ENCODE results near the gene ATCAY.

- no peak for TF ChIP-seq POLR2A (IDR thresholded peaks at IDR 0.05)
- no peak for TF ChIP-seq CTCF (IDR thresholded peaks at IDR 0.05 in 8 of 11, conservative IDR thresholded peaks at IDR 0.05 in 3 of 11)
Observed at GRCh38 chr19:3923096-3923758, 42.7 kb downstream of the ATCAY start.
